ENCODE results near the gene SIX3. TPM values are rescaled to one million over a fixed set of nuclear protein-coding genes. Genes with fewer than 3 reads are reported as not detected.

Gene SIX3
- total RNA-seq, 4 donors from 2014 or later = not detected

DNA sequence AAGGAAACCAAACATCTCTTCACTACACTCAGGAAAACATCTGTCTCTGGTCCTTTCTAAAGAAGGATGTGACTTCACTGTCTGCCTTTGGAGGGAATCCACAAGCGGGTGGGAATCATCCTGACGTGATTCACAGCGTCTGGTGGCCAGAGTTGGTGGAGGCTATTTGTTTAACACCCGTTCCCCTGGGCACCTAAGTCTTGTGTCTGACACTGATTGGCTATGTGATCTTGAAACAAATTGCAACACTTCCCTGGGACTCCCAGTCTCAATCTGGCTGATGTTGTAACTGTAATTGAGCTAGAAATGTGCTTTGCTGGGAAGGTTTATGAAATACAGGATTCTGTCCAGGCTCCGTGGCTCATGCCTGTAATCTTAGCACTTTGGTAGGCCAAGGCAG lies 28.8 kb upstream of the SIX3 start:
- peaks cover 0 to 6% (median 0%) of the 10 kb centered on the region in 3 donors for H3K27me3 ChIP-seq
- in situ Hi-C loops (cut with MboI; ENCODE audit: low sequenced_read_pairs in 4 of 4) = no loop called here
- no peaks in the 10 kb centered on the region for H3K4me1 ChIP-seq
- TF ChIP-seq, protein P1, sequence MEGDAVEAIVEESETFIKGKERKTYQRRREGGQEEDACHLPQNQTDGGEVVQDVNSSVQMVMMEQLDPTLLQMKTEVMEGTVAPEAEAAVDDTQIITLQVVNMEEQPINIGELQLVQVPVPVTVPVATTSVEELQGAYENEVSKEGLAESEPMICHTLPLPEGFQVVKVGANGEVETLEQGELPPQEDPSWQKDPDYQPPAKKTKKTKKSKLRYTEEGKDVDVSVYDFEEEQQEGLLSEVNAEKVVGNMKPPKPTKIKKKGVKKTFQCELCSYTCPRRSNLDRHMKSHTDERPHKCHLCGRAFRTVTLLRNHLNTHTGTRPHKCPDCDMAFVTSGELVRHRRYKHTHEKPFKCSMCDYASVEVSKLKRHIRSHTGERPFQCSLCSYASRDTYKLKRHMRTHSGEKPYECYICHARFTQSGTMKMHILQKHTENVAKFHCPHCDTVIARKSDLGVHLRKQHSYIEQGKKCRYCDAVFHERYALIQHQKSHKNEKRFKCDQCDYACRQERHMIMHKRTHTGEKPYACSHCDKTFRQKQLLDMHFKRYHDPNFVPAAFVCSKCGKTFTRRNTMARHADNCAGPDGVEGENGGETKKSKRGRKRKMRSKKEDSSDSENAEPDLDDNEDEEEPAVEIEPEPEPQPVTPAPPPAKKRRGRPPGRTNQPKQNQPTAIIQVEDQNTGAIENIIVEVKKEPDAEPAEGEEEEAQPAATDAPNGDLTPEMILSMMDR (IDR thresholded peaks at IDR 0.05 in 4 of 5, conservative IDR thresholded peaks at IDR 0.05 in 1 of 5) = no peak
- TF ChIP-seq POLR2A (IDR thresholded peaks at IDR 0.05) = no peak
- H3K36me3 ChIP-seq = no peaks in the 10 kb centered on the region
- DNase-seq (peak; percentile 33 to 57), ATAC-seq (peak; percentile 56 to 62)
- peaks cover 0 to 5% (median 0%) of the 10 kb centered on the region in 3 donors for H3K9me3 ChIP-seq
- H3K4me3 ChIP-seq = no peak overlapping the region
- intact Hi-C loops (cut with DNase I; ENCODE audit: low total_unique reads) = no loop called here
- H3K27ac ChIP-seq = no peak overlapping the region

DNA sequence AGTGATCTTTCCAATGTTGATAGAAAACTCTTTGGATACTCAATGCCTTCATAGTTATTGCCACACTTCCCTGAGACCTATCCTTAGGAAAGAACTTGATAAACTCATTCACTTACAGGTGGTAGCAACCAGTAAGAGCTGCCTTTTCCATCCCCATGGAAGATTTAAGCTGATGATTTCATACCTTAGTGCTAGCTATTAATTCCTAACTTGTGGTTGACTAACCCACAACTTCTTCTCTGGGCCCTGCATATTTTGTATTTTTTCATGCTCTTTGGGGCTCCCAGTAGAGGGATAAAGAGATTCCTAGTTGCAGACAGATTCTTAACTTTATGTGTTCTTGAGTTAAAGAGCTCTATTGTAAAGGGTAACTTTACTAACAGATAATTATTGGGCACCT lies 25.2 kb upstream of the SIX3 start:
- Histone ChIP-seq H3K4me3 (no peak overlapping the region), H3K9me3 (no peaks in the 10 kb centered on the region), H3K36me3 (no peaks in the 10 kb centered on the region), H3K4me1 (no peaks in the 10 kb centered on the region), H3K27me3 (peaks cover 0 to 11% (median 3%) of the 10 kb centered on the region in 3 donors), H3K27ac (no peak overlapping the region)
- DNase-seq (no peak), ATAC-seq (no peak)
- in situ Hi-C loops (cut with MboI; ENCODE audit: low sequenced_read_pairs in 4 of 4) (no loop called here), intact Hi-C loops (cut with DNase I; ENCODE audit: low total_unique reads) (no loop called here)
- TF ChIP-seq POLR2A (IDR thresholded peaks at IDR 0.05) = no peak
- TF ChIP-seq, protein P1 (IDR thresholded peaks at IDR 0.05 in 4 of 5, conservative IDR thresholded peaks at IDR 0.05 in 1 of 5) = no peak

DNA sequence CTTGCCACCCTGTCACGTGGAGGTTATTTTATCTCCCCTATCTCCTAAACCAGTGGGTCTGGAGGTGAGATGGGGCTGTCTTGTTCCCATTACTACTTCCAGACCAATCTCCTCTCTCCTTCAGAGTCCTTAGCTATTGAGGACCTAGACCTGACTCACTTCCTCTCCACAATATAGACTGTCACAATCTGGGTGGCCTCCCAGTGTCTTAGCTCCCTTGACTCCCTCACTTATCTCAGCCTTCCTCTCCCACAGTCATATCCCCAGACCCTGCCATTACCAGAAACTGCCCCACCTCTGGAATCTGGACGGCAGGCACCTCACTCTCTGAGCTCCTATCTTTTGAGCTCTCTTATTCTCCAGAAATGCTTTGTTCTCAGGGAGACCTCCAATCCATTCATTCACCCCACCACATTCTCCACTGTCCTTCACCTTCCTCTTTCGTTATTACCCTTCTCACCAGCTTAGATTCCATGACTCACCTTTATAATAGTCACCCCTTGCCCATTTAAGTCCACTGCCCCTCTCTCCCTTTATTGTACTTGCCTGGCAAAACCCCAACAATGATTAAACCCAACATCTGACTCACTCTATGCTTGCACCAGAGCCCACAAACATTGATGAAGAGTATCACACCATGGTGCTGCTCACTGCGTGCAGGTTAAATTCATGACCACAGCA lies 23.3 kb upstream of the SIX3 start:
- Histone ChIP-seq H3K36me3 (no peaks in the 10 kb centered on the region), H3K27ac (no peak overlapping the region), H3K27me3 (peaks cover 4 to 21% (median 7%) of the 10 kb centered on the region in 3 donors), H3K4me1 (no peaks in the 10 kb centered on the region), H3K9me3 (no peaks in the 10 kb centered on the region), H3K4me3 (no peak overlapping the region)
- TF ChIP-seq, protein P1 (IDR thresholded peaks at IDR 0.05 in 4 of 5, conservative IDR thresholded peaks at IDR 0.05 in 1 of 5) = no peak
- no peak for TF ChIP-seq POLR2A (IDR thresholded peaks at IDR 0.05)
- ATAC-seq (no peak), DNase-seq (no peak)
- intact Hi-C loops (cut with DNase I; ENCODE audit: low total_unique reads) (no loop called here), in situ Hi-C loops (cut with MboI; ENCODE audit: low sequenced_read_pairs in 4 of 4) (no loop called here)

DNA sequence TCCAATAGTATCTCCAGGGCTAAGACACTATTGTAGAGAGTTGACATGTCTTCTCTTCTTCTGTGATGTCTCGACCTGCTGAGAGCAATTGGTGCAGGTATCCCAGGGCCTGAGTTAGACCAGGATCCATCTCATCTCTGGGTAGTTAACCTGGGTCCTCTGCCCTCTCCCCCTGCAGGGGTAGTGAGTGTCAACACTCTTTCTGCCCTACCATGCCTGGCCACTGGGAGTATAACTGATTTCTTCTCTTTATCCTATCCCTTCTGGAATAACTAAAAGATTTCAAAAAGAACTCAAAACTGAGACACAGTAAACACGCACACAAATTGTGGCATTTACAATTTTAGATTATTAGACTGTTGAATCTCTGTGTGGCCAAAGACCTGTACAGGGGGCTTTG lies 20.8 kb upstream of the SIX3 start:
- Histone ChIP-seq H3K4me3 (no peak overlapping the region), H3K27me3 (peaks cover 15 to 45% (median 28%) of the 10 kb centered on the region in 3 donors), H3K9me3 (no peaks in the 10 kb centered on the region), H3K36me3 (no peaks in the 10 kb centered on the region), H3K4me1 (no peaks in the 10 kb centered on the region), H3K27ac (no peak overlapping the region)
- in situ Hi-C loops (cut with MboI; ENCODE audit: low sequenced_read_pairs in 4 of 4) (no loop called here), intact Hi-C loops (cut with DNase I; ENCODE audit: low total_unique reads) (no loop called here)
- ATAC-seq (no peak), DNase-seq (no peak)
- no peak for TF ChIP-seq POLR2A (IDR thresholded peaks at IDR 0.05)
- TF ChIP-seq, protein P1 (IDR thresholded peaks at IDR 0.05 in 4 of 5, conservative IDR thresholded peaks at IDR 0.05 in 1 of 5) = no peak
